Stimulated activated CD4-positive, alpha-beta T cell treated with anti-CD3 and anti-CD28 coated beads, Interleukin-4, amount 100 ng/mL, for 4 hours (primary cell): ENCODE results near the gene MIF4GD.
"Not testable (repeated sequence)": the region's sequence is repeated elsewhere in the genome, so short reads cannot be mapped to it uniquely, and the experiment has no call there.

Source experiments
- DNase-seq, 2 experiments: peaks; one replicate each; pipeline ENCODE4 v3.0.0-alpha.2; 2020

The MIF4GD gene, protein sequence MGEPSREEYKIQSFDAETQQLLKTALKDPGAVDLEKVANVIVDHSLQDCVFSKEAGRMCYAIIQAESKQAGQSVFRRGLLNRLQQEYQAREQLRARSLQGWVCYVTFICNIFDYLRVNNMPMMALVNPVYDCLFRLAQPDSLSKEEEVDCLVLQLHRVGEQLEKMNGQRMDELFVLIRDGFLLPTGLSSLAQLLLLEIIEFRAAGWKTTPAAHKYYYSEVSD

DNA sequence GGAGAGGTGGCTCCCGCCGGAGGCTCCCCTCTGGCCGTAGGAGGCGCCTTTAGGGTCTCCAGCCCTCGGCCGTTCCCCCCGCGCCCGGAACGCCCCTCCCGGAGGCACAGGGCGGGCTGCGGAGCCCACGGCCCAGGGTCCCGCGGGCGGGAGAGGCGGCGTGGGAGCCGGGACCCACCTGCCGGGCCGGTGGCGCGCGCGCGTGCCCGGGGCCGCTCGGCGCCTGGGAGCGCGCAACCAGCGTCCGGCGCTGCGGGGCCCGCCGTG, at the start of gene MIF4GD:
TSS of gene MIF4GD (minus strand) at position 266 of the 267 bp plus-strand sequence. CDS start 1,036 bp downstream, outside the sequence.
- no peak for DNase-seq

DNA sequence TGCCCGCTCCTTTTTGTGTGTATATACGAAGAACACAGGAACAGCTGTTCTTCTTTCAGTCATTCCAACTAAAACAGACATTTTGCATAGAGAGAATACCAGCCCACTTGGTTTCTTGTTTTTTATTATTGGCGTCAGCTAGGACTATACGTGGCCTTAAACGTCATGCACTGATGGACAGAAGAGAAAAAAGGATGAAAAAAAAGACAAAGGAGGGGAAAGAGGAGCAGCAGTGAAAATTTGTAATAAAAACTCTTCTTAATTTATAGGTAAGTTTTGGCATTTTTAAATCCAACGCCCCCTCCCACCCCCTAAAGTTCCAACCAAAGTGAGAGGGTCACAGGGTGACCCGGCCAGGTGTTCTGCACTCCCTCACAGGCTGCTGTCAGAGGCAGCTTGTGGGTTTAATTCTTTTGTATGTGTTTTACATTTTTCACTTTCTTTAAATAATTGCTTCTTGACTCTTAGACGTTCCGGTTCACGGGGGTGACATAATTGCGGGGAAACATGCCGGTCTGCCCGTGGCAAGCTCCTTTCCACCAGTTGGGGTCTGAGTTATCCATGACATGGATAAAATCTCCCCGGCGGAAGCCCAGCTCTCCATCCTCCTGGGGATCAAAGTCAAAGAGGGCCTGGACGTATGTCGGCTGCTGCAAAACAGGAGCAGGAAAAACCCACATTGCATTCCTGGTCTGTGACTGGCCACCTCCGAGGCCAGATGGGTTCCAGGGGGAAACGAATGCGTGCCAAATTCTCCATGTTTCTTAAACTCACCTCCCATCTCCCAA, 49.1 kb upstream of the MIF4GD start:
- DNase-seq: no peak

DNA sequence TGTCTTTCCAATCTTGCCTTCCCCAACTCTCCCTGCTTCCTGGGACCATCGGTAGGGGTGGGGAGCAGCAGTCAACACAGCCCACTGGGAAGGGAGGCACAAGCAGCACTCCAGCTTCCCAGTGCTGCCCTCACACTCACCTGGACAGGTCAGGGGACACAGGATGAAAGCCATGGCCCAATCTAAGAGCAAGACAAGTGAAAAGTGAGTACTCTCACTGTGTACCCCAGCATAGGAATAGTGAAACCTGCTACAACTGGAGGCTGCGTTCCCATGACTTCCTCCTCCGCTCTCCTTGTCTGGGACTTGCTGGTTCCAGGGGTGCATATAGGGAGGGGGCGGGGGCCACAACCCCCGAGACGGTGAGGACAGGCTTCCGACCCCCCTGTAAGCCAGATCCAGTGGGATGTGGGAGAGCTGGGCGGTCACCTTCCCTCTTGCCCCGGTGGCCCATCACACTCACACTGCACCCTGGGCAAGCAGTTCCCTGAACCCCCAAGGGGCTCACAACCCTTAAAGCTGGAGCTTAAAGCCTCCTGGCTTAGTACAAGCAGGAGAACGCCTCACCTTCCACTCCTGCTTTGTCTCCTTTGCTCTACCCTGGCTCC, 47.7 kb upstream of the MIF4GD start:
- DNase-seq: no peak

DNA sequence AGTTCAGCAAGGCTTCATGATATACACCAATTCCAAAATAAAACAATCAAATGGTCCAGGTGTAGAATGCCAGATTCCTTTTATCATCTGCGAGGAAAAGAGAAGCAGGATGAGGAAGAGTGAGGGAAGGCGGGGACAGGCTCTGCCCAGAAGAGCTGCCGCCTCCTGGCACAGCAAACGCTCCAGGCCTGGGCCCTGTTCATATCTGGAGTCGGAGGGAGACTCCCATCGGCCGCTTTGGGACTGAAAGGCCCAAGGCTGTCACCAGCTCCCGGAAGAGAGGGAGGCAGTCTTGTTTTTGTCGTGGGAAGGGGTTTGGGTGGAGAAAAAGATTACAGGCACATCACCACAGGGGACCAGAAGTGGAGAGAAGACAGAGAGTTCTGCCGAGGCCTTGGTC, 47.2 kb upstream of the MIF4GD start:
- DNase-seq: no peak

DNA sequence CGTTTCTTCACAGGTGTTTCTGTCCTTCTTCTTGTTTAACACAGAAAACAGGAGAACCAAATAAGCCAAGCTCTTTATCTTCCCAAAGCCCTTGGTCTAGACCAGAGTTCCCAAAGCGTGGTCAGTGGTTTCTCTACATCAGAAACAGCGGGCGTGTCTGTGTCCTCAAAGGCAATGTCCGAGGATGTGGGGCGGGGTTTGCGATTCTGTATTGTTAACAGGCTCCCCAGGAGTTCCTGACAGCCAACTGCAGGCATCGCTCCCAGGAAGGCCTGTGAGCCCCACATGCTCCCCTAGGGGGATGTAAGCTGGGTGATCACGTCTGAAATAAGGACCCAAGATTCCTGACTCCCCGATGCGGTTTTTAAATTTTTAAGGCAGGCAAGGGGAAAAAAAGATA, 46.6 kb upstream of the MIF4GD start:
- DNase-seq: no peak

DNA sequence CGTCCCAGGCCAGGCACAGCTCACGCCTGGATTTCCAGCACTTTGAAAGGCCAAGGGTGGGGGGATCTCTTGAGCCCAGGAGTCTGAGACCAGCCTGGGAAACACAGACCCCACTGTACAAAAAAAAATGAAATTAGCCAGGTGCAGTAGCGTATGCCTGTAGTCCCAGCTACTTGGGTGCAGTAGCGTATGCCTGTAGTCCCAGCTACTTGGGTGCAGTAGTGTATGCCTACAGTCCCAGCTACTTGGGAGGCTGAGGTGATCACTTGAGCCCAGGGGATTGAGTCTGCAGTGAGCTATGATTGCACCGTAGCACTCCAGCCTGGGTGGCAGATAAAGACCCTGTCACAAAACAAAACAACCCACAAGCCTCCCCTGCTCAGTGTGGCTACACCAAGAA, 45.2 kb upstream of the MIF4GD start:
- no peak for DNase-seq

DNA sequence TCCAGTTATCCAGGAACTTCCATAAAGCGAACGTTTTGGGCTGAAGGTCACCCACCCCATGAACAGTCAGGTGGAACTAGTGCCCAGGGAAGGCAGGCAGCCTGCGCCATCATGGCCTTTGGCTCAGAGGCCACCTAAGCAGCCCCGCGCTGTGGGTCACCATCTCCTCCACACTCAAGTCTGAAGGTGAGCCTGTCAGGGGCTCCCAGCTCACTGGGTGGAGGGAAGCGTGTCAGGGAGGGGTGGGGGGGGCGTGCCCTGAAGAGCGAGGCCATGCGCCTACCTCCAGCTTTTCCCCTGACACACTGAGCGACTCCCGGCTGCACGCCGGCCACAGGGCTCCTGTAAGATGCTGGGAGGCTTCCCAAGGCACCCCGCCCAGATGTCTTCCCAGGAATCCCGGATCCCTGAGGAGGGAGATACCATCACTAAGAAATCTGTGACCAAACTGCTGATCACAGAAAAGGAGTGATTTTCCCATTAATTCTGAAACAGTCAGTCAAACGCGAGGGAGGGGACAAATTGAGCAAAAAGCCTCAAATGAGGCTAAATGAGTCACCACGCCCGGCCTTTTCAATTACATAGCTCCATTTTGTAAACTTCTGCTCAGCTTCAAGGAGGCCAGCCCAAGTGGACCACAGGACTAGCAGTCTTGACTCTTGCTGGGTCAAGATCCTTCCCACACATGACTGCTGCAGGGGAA, 44.7 kb upstream of the MIF4GD start:
- DNase-seq: no peak

DNA sequence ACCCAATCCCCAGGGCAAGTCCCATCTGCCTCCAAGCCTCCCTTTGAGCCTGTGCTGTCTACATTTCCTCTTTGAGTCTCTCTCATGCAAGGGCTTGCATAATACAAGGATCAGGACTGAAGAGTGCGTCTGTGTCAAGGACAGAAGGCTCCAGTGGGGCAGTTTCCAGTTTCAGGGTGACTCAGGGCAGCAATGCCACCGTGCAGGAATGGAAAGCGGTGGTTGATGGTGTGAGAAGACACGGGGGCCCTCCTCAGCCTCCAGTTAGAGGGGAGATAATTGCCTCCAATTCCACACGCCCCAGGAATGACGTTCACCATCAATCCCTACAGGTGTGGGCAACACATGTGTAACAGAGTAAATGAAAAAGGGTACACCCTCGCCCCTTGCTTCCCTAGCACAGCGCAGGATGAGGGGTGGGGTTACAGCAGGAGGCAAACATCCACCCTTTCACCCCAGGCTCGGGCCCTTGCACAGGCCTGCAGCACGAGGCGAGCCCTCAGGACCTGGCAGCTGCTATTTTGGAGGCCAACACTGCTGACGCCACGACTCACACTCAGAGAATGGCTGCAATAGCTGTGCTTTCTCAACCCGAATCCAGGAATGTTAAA, 43.0 kb upstream of the MIF4GD start:
- DNase-seq: no peak

DNA sequence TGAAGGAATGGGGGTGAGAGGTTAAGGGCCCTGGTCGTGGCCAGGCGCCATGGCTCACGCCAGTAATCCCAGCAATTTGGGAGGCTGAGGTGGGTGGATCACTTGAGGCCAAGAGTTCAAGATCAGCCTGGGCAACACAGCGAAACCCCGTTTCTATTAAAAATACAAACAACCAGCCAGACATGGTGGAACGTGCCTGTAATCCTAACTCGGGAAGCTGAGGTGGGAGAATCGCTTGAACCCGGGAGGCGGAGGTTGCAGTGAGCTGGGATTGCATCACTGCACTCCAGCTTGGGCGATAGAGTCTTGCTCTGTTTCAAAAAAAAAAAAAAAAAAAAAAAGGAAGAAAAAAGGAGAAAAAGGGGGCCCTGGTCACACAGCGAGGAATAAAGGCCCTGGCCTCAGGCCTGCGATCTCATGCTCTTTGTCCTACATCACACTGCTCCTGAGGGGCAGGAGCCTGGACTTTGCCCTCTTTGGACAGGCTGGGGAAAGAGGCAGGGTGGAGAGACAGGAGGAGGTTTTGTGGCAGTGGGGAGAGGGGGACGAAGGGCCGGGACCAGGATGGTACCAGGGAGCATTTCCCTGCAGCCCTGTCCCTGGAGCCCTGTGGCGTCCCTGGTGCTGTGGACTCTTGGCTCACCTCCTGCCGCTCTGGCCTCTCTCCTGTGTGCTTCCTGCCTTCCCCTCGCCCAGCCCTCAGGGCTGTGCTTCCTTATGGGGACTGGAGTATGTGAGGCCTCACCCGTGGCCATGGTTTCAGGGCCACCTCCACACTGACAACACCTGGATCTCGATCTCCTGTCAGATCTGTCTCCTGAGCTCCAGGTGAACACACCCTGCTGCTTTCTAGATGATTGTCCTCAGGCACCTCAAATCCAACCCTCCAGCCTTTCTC, 38.0 kb upstream of the MIF4GD start:
- DNase-seq: no peak

DNA sequence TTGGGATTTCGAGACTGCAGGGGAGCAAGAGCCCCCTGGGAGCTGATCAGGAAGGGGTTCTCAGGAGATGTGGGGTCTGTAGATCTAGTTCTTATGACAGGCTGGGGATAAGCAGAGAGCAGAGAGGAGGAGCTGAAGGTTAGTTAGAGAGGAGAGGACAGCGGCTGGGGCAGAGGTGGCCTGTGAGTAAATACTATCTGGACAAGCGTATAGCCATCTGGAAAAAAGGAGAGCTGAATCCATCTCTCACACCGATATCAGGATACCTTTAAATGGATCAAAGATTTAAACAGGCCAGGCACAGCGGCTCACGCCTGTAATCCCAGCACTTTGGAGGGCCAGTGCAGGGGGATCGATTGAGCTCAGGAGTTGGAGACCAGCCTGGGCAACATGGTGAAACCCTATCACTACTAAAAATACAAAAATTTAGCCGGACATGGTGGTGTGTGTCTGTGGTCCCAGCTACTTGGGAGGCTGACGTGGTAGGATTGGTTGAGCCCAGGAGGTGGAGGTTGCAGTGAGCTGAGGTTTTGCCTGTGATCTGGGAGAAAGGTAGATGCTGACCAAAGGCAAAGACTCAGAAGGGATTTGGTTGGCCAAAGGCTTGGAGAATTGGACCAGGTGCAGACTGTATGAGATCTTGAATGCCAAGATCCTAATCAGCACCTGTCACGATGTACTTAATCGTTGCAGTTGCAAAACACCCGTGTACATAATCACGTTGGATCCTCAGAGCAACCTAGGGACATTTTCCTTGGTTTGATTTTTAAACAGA, 37.1 kb upstream of the MIF4GD start:
- no peak for DNase-seq

DNA sequence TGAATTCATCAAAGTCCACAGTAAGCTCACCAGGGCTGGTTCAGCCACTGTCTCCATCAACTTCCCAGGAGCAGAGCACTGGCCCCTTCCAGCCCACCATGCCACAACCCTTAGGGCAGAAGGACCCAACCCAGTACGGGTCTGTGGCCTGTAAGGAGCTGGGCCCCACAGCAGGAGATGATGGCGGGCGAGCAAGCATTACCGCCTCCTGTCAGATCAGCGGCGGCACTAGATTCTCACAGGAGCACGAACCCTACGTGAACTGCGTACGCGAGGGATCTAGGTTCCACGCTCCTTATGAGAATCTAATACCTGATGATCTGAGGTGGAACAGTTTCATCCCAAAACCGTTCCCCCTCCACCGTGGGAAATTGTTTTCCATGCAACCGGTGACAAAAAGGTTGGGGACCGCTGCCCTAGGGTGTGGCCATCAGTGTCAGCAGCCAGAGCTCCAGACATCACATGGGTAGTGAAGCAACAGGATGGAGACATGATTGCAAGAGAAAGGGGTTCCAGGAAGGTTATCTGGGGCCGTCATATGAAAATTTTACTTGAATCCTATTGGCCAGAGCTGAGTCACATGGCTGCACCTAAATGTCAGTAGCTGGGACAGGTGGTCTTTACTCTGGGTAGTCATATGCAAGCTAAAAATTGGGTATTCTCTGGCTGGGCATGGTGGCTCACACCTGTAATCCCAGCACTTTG, 30.6 kb upstream of the MIF4GD start:
- DNase-seq: no peak

DNA sequence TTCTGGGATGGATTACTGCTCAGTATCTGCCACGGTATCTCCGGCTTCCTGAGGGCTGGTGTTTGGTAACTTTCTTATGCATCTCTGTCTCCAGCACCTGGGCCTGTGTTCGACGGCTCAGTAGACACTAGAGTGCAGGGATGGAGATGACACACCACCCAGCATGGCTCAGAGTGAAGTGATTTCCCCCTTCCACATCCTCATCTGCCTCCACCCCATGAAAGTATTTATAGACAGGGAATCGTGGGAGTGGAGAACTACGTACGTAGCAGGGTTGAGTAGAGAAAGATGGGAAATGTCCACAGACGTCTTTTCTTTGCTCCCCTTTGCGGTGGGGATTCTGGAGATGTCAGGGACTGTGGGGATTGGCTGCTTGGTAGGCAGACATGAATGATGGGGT, 30.0 kb upstream of the MIF4GD start:
- no peak for DNase-seq

DNA sequence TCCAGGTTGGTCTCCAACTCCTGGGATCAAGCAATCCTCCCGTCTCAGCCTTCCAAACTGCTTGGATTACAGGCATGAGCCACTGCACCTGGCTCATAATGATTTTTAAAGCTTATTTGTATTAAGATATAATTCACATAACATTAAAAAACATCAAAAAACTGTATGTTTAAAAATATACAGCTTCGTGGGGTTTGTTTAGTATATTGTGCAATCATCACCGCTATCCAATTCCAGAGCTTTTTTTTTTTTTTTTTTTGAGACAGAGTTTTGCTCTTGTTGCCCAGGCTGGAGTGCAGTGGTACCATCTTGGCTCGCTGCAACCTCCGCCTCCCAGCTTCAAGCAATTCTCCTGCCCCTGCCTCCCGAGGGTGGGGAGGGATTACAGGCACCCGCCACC, 29.2 kb upstream of the MIF4GD start:
- no peak for DNase-seq

DNA sequence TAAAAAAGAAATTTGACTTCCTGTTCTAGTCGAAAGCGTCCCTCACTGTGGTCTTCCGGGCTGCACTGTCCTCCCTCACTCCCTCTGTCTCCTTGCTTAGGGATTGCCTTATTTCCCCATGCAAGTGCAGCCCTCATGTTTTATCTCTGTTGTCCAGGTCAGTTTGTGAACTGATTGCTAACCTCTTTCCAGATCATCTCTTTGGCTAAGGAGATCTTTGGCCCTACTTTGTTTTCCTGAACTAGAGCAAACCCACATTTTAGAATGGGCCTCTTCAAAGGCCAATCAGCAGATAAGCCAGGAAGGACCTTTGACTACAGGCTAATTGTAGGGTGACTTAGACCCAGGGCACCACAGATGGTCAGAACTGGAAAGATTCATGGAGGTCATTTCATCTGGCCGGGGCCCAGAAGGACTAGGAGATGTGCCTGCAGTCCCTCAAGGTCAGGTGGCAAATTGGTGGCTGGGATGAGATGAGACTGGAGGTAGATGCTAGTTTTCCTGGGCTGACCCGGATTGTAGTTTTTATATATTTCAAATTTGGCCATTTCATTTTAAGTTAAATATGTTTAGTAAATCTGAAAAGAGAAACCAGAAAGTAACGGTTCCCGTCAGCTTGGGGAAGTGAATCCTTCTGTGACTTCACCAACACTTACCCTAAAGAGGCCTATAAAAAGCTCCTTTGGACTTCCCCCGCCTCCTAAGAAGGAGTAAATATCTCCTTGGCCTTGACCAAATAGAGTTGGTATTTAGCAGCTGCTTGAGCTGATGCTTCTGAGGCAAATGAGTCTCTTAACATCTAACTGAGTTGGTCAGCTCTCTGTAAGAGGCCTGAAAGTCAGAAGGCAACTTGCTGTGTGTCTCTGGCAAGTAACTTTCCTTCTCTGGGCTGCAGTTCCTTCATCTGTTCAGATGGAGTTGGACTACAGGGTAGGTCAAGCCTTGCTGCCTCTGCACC, 24.4 kb upstream of the MIF4GD start:
- no peak for DNase-seq

DNA sequence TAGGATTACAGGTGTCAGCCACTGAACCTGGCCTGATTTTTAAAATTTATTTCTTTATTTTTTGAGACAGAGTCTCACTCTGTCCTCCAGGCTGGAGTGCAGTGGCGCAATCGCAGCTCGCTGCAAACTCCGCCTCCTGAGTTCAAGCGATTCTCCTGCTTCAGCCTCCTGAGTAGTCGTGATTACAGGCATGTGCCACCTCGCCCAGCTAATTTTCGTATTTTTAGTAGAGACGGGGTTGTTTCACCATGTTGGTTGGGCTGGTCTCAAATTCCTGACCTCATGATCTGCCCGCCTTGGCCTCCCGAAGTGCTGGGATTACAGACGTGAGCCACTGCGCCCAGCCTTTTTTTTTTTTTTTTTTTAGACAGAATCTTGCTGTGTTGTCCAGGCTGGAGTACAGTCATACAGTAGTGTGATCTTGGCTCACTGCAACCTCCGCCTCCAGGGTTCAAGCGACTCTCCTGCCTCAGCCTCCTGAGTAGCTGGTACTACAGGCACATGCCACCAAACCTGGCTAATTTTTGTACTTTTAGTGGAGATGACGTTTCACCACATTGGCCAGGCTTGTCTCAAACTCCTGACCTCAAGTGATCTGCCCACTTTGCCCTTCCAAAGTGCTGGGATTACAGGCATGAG, 21.9 kb upstream of the MIF4GD start:
- not testable (repeated sequence) for DNase-seq

DNA sequence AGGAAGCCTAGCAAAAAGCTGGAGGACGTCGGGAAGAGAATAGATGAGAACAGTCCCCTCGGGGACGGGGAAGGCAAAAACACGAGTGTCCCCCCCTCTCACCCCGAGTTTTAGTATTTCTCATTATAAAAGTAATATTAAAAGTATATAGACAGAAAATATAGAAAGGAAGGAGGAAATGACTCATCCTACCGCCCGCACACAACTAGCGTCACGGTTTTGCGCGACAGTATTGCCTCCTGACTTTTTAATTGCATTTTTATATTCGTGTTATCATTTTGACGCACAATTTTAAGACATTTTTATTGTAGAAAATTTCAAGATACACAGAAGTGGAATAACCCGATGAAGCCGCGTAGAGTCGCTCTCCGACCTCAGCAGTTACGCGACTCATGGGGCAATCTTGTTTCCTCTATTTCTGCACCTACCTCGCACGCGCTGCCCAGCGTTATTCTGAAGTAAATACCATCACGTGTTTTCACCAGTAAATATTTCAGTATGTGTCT, 18.9 kb upstream of the MIF4GD start:
- DNase-seq: peak; percentile 58 to 74

DNA sequence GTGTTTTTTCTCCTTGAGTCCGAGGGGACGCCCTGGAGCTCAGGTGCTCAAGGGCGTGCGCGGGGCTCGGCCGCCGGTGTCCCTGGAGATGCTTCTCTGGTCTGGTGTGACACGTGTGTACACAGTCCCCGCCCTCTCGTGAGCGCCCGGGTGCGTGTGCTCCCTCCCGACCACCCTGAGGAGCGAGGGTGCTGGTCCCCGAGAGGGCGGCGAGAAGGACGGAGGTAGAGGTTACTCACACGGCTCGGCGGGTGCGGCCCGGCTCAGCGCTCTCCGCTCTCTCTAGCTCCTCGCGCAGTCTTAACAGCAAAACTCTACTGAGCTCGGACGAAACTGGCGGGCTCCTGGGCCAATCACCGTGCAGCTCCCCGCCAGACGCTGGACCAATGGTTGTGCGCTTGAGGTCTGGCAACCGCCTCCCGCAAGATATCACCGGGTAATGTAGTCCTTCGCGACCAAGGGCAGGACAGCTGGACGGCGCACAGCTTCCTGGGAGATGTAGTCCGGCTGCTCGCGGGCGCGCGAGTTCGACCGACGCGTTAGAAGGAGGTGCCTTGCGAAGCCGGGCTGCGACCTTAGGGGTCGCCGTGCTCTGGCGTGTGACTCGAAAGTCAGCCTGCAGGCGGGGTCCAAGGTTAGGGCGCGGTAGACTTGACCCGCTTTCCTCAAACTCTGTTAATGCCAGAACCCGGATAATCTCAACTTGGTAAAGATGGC, 18.2 kb upstream of the MIF4GD start, which contains the start of gene SLC25A19:
TSS of gene SLC25A19 (minus strand) at position 319 of the 717 bp plus-strand sequence. CDS start 2,669 bp downstream, outside the sequence.
- DNase-seq: peak; percentile 91 to 98

DNA sequence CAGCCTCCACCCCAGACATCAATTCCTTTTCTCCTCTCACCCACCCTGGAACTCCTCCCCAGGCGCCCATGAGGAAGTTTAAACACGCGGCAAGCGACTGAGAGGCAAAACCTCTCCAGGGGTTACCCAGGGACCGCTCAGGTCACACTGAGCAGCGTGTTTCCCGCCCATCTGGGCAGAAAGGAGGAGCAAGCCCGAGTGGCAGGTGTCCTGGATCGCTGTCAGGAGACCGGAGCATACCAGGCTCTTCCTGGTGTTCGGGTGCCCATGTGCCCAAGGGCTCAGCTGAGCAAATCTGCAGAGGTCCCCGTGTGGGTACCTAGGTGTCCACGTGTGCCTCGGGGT, 17.7 kb upstream of the MIF4GD start:
- peak; percentile 30 to 39 for DNase-seq
